Measurements from ENCODE around the gene QSER1. TPM values are rescaled to one million over a fixed set of nuclear protein-coding genes. Genes with fewer than 3 reads are reported as not detected.

QSER1 gene
- total RNA-seq, 1 experiment from 2014 or later: 74.0 TPM

GRCh38 chr11:32851251-32851650 is 41.4 kb upstream of the QSER1 start (continued):
- no peak for TF ChIP-seq IRF1 (CRISPR knock-in tag; IDR thresholded peaks at IDR 0.05)
- TF ChIP-seq ZMAT4 (CRISPR knock-in tag; IDR thresholded peaks at IDR 0.05): no peak
- TF ChIP-seq STAT6 (CRISPR knock-in tag; conservative IDR thresholded peaks at IDR 0.05; ENCODE audit: low read depth): no peak
- TF ChIP-seq ZNF232 (CRISPR knock-in tag; IDR thresholded peaks at IDR 0.05): no peak
- no peak for TF ChIP-seq ZSCAN18 (CRISPR knock-in tag; IDR thresholded peaks at IDR 0.05)
- no peak for TF ChIP-seq ELF4 (CRISPR knock-in tag; IDR thresholded peaks at IDR 0.05; ENCODE audit: low read depth)
- no peak for TF ChIP-seq USF2 (CRISPR knock-in tag; IDR thresholded peaks at IDR 0.05)
- no peak for TF ChIP-seq JAZF1 (CRISPR knock-in tag; IDR thresholded peaks at IDR 0.05)
- no peak for TF ChIP-seq GABPB1 (CRISPR knock-in tag; IDR thresholded peaks at IDR 0.05)

- Mint-ChIP-seq H3K27me3 (ENCODE audit: low read depth) (no peaks in the 10 kb centered on the region), H3K36me3 (peaks cover 4% of the 10 kb centered on the region; the same call in 1 of the 2 replicates), H3K27ac (no peak overlapping the region; the same call in 1 of the 2 replicates), H3K4me1 (no peaks in the 10 kb centered on the region), H3K9me3 (peaks cover 8% of the 10 kb centered on the region), H3K4me3 (no peak overlapping the region)
- no peak; the same call in 1 of the 2 replicates for ATAC-seq
- no peak for DNase-seq (ENCODE audit: low spot score)
- POLR2A ChIA-PET: interaction anchor here (1.1 kb wide), 1 partner anchor 8 kb away, joined by 3 read pairs; no protein-coding TSS in a partner anchor
- CTCF ChIA-PET: interaction anchor here (0.7 to 1.4 kb wide), 2 partner anchors 43 to 172 kb away, joined by 4 read pairs; no protein-coding TSS in a partner anchor
- no peak for TF ChIP-seq ZNF423 (CRISPR knock-in tag; IDR thresholded peaks at IDR 0.05)
These were observed 40.4 kb upstream of the QSER1 start for GRCh38 chr11:32852207-32852606.

- H3K9me3 Mint-ChIP-seq: no peaks in the 10 kb centered on the region
- H3K27me3 Mint-ChIP-seq (ENCODE audit: low read depth): no peaks in the 10 kb centered on the region
- no peak for DNase-seq (ENCODE audit: low spot score)
- no peaks in the 10 kb centered on the region for H3K36me3 Mint-ChIP-seq
- no peak overlapping the region for H3K4me3 Mint-ChIP-seq
- H3K4me1 Mint-ChIP-seq: no peaks in the 10 kb centered on the region
- POLR2A ChIA-PET: no interaction called here
- H3K27ac Mint-ChIP-seq: no peak overlapping the region
- CTCF ChIA-PET: no interaction called here
- ATAC-seq: no peak
- no peak for TF ChIP-seq ATF1 (CRISPR knock-in tag; IDR thresholded peaks at IDR 0.05)
- TF ChIP-seq MLX (CRISPR knock-in tag; IDR thresholded peaks at IDR 0.05): no peak
These were observed 37.0 kb upstream of the QSER1 start for GRCh38 chr11:32855601-32856000.

GRCh38 chr11:32858731-32859130 is 33.9 kb upstream of the QSER1 start:
- CTCF ChIA-PET: interaction anchor here (1.3 kb wide), 1 partner anchor 50 kb away, joined by 3 read pairs; no protein-coding TSS in a partner anchor
- Mint-ChIP-seq H3K4me3 (no peak overlapping the region), H3K27me3 (ENCODE audit: low read depth) (no peaks in the 10 kb centered on the region), H3K36me3 (no peaks in the 10 kb centered on the region), H3K4me1 (no peaks in the 10 kb centered on the region), H3K27ac (no peak overlapping the region), H3K9me3 (peaks cover 7% of the 10 kb centered on the region; the same call in 1 of the 2 replicates)
- no peak for DNase-seq (ENCODE audit: low spot score)
- TF ChIP-seq CTCF (IDR thresholded peaks at IDR 0.05) (0 out of 2 replicates have a peak, but pooled peaks have one; percentile 18), EMX1 (CRISPR knock-in tag; IDR thresholded peaks at IDR 0.05) (no peak)
- peak; percentile 50 for ATAC-seq
- POLR2A ChIA-PET: no interaction called here
